WTC11 (cell line): ENCODE results near the gene LATS2. TPM values are rescaled to one million over a fixed set of nuclear protein-coding genes. Genes with fewer than 3 reads are reported as not detected.
A peak's percentile ranks its signal among the peaks of the same experiment; 100 is the strongest.

Source experiments
- ATAC-seq: fragments of 200-7000 bp; cut with Tn5 transposase; 2 replicates; pipeline ENCODE4 v1.10.0; 2021; ENCODE audit warnings: mild to moderate bottlenecking, moderate library complexity
- CTCF ChIA-PET: fragments of 300-600 bp; sonication (Branson Sonifier 250); formaldehyde crosslinking; loops from one replicate; lab custom pipeline; 2021; ENCODE audit warnings: antibody characterized with exemption; lab: Charles Lee
- POLR2A ChIA-PET: fragments of 350-600 bp; sonication (Branson Sonifier 250); formaldehyde crosslinking; loops from one replicate; lab custom pipeline; 2021; ENCODE audit warnings: antibody characterized with exemption; lab: Charles Lee
- DNase-seq: peaks from one replicate; pipeline ENCODE4 v3.0.0; 2021; ENCODE audit warnings: low spot score
- H3K27ac Mint-ChIP-seq: 2 replicates; pipeline ENCODE4 v1.8.0; 2021; ENCODE audit warnings: mixed read lengths
- H3K27me3 Mint-ChIP-seq: 2 replicates; pipeline ENCODE4 v1.8.0; 2021; ENCODE audit warnings: low read depth, mild to moderate bottlenecking, moderate library complexity, mixed read lengths
- H3K36me3 Mint-ChIP-seq: 2 replicates; pipeline ENCODE4 v1.8.0; 2021; ENCODE audit warnings: mixed read lengths
- H3K4me1 Mint-ChIP-seq: 2 replicates; pipeline ENCODE4 v1.8.0; 2022; ENCODE audit warnings: mixed read lengths
- H3K4me3 Mint-ChIP-seq: 2 replicates; pipeline ENCODE4 v1.8.0; 2021; ENCODE audit warnings: mild to moderate bottlenecking, moderate library complexity, mixed read lengths
- H3K9me3 Mint-ChIP-seq: 2 replicates; pipeline ENCODE4 v1.8.0; 2021; ENCODE audit warnings: mixed read lengths
- ARID4B ChIP-seq: sonication (generic); formaldehyde crosslinking; IDR thresholded peaks from 2 replicates; pipeline ENCODE4 v1.8.0; 2023; ENCODE audit warnings: missing genetic modification reagents, mild to moderate bottlenecking, borderline replicate concordance
- ATF2 ChIP-seq: sonication (generic); formaldehyde crosslinking; IDR thresholded peaks from 2 replicates; pipeline ENCODE4 v1.8.1; 2022; ENCODE audit warnings: low read depth, missing genetic modification reagents, borderline replicate concordance
- CBFB ChIP-seq: sonication (generic); formaldehyde crosslinking; IDR thresholded peaks from 2 replicates; pipeline ENCODE4 v1.8.1; 2022; ENCODE audit warnings: mild to moderate bottlenecking, low read depth, missing genetic modification reagents
- FOXJ3 ChIP-seq: sonication (generic); formaldehyde crosslinking; IDR thresholded peaks from 2 replicates; pipeline ENCODE4 v1.9.0; 2021; ENCODE audit warnings: missing genetic modification reagents, mild to moderate bottlenecking, borderline replicate concordance
- FOXP4 ChIP-seq: sonication (generic); formaldehyde crosslinking; IDR thresholded peaks from 2 replicates; pipeline ENCODE4 v1.8.0; 2022; ENCODE audit warnings: mild to moderate bottlenecking, missing genetic modification reagents
- GABPB1 ChIP-seq: sonication (generic); formaldehyde crosslinking; IDR thresholded peaks from 2 replicates; pipeline ENCODE4 v1.8.1; 2023; ENCODE audit warnings: mild to moderate bottlenecking, missing genetic modification reagents
- IRF2 ChIP-seq: sonication (generic); formaldehyde crosslinking; IDR thresholded peaks from 2 replicates; pipeline ENCODE4 v1.8.0; 2022; ENCODE audit warnings: low read depth, missing genetic modification reagents, borderline replicate concordance
- JAZF1 ChIP-seq: fragments of 250-450 bp; sonication (Bioruptor Pico); IDR thresholded peaks from 2 replicates; pipeline ENCODE4 v1.9.0; 2021; ENCODE audit warnings: moderate library complexity, mild to moderate bottlenecking, inconsistent platforms
- KAT7 ChIP-seq: sonication (generic); formaldehyde crosslinking; IDR thresholded peaks from 2 replicates; pipeline ENCODE4 v1.8.1; 2023; ENCODE audit warnings: missing genetic modification reagents, mild to moderate bottlenecking, borderline replicate concordance
- MXD4 ChIP-seq: fragments of 250-450 bp; sonication (Bioruptor Pico); IDR thresholded peaks from 2 replicates; pipeline ENCODE4 v1.8.0; 2021; ENCODE audit warnings: mild to moderate bottlenecking, moderate library complexity, borderline replicate concordance
- NR1H2 ChIP-seq: sonication (generic); formaldehyde crosslinking; IDR thresholded peaks from 2 replicates; pipeline ENCODE4 v1.9.0; 2021; ENCODE audit warnings: mild to moderate bottlenecking, moderate library complexity, missing genetic modification reagents
- NR2C2 ChIP-seq: sonication (generic); formaldehyde crosslinking; IDR thresholded peaks from 2 replicates; pipeline ENCODE4 v1.8.0; 2022; ENCODE audit warnings: mild to moderate bottlenecking, missing genetic modification reagents
- SOX15 ChIP-seq: fragments of 250-450 bp; sonication (Bioruptor Pico); IDR thresholded peaks from 2 replicates; pipeline ENCODE4 v1.9.0; 2021; ENCODE audit warnings: mild to moderate bottlenecking
- STAT6 ChIP-seq: sonication (generic); formaldehyde crosslinking; conservative IDR thresholded peaks from 2 replicates; pipeline ENCODE4 v1.8.1; 2023; ENCODE audit warnings: mild to moderate bottlenecking, low read depth, missing genetic modification reagents, moderate library complexity
- ZNF263 ChIP-seq: sonication (generic); formaldehyde crosslinking; IDR thresholded peaks from 2 replicates; pipeline ENCODE4 v1.8.1; 2022; ENCODE audit warnings: low read depth, mild to moderate bottlenecking, moderate library complexity, missing genetic modification reagents
- ZNF396 ChIP-seq: fragments of 250-450 bp; sonication (Bioruptor Pico); IDR thresholded peaks from 2 replicates; pipeline ENCODE4 v1.8.0; 2021; ENCODE audit warnings: mild to moderate bottlenecking, moderate library complexity, borderline replicate concordance
- ZNF416 ChIP-seq: fragments of 250-450 bp; sonication (Bioruptor Pico); IDR thresholded peaks from 2 replicates; pipeline ENCODE4 v1.9.0; 2021; ENCODE audit warnings: mild to moderate bottlenecking, inconsistent platforms
- ZNF532 ChIP-seq: fragments of 250-450 bp; sonication (Bioruptor Pico); IDR thresholded peaks from 2 replicates; pipeline ENCODE4 v1.9.0; 2021; ENCODE audit warnings: mild to moderate bottlenecking, borderline replicate concordance
- total RNA-seq: library from RNA; stranded (reverse); gene quantifications from 3 replicates; pipeline ENCODE4 v1.2.3, GENCODE V29; 2021

LATS2 gene
- total RNA-seq, 1 experiment from 2014 or later, result 28.9 TPM

GRCh38 chr13:21039097-21039800 is 22.1 kb downstream of the LATS2 start:
- TF ChIP-seq SOX15 (CRISPR knock-in tag) (no peak), KAT7 (CRISPR knock-in tag) (no peak), ZNF532 (CRISPR knock-in tag) (no peak), NR2C2 (CRISPR knock-in tag) (no peak), ZNF416 (CRISPR knock-in tag) (no peak), FOXJ3 (CRISPR knock-in tag) (no peak)
- TF ChIP-seq, all 79 proteins: peak for 0
- H3K9me3 Mint-ChIP-seq, result no peaks in the 10 kb centered on the region
- H3K36me3 Mint-ChIP-seq, result peaks cover 23% of the 10 kb centered on the region
- ATAC-seq (no peak), DNase-seq (no peak)
- POLR2A ChIA-PET, result interaction anchor here (0.7 kb wide), 1 partner anchor 57 kb away, joined by 4 read pairs; no protein-coding TSS in a partner anchor
- CTCF ChIA-PET, result interaction anchor here (1.7 kb wide), 1 partner anchor 438 kb away, joined by 4 read pairs; no protein-coding TSS in a partner anchor
- H3K4me1 Mint-ChIP-seq, result peaks cover 46% of the 10 kb centered on the region
- peak overlapping the region; percentile 94 for H3K27ac Mint-ChIP-seq
- H3K27me3 Mint-ChIP-seq, result no peaks in the 10 kb centered on the region
- no peak overlapping the region for H3K4me3 Mint-ChIP-seq

GRCh38 chr13:21037656-21038055 is 23.7 kb downstream of the LATS2 start:
- no peak overlapping the region for H3K4me3 Mint-ChIP-seq
- H3K36me3 Mint-ChIP-seq, result peaks cover 8% of the 10 kb centered on the region
- no peaks in the 10 kb centered on the region for H3K9me3 Mint-ChIP-seq
- no peaks in the 10 kb centered on the region for H3K27me3 Mint-ChIP-seq
- CTCF ChIA-PET, result no interaction called here
- POLR2A ChIA-PET, result no interaction called here
- ATAC-seq (no peak), DNase-seq (no peak)
- peak overlapping the region; percentile 87 for H3K27ac Mint-ChIP-seq
- peaks cover 61% of the 10 kb centered on the region for H3K4me1 Mint-ChIP-seq
- TF ChIP-seq CBFB (no peak), MXD4 (CRISPR knock-in tag) (no peak), GABPB1 (CRISPR knock-in tag) (no peak), JAZF1 (no peak), ZNF396 (CRISPR knock-in tag) (no peak), STAT6 (CRISPR knock-in tag) (no peak), ARID4B (CRISPR knock-in tag) (no peak), ATF2 (no peak), NR1H2 (no peak), FOXP4 (CRISPR knock-in tag) (no peak), IRF2 (CRISPR knock-in tag) (no peak), ZNF263 (CRISPR knock-in tag) (no peak)
